ENCODE data around the gene DHRS13.

The DHRS13 gene

DNA sequence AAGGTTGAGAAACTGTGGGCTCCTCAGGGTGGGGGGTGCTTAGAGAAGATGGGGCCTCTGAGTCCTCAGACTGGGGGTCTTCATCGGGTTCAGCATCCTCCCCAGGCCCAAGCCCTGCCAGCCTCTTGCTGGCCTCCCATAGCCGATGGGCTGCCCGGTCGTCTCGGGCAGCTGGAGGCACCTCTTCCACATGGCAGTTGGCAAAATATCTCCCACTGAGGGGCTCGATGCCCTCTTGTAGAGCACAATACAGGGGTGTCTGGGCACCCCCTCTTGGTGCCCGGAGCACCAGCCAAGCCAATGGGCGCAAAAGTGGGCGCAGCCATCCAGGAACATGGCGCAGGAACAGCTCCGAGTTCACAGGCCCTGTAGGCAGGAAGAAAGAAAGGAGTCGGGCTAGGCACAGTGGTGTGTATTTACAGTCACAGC, 4.3 kb downstream of the DHRS13 start:
- DNase-seq, result peak in 1 of 2 donors; percentile 21
- Histone ChIP-seq H3K4me3 (ENCODE audit: low read depth, low read length) (no peak overlapping the region), H3K27me3 (ENCODE audit: insufficient read depth, low read length) (no peaks in the 10 kb centered on the region), H3K79me2 (ENCODE audit: control insufficient read depth, insufficient read depth, low read length, poor library complexity) (peaks cover 14% of the 10 kb centered on the region), H4K91ac (ENCODE audit: low read depth, low read length) (no peak overlapping the region), H3K18ac (ENCODE audit: low read length) (no peak overlapping the region), H3K14ac (ENCODE audit: low read length) (no peak overlapping the region), H2BK12ac (ENCODE audit: low read length) (no peak overlapping the region), H3K4me1 (ENCODE audit: control insufficient read depth in 1 of 2, insufficient read depth in 2 of 2, low read length in 2 of 2) (peaks cover 12 to 20% of the 10 kb centered on the region in 2 experiments), H3K9ac (ENCODE audit: low read length) (no peak overlapping the region), H2AK5ac (ENCODE audit: low read length) (no peak overlapping the region), H4K8ac (ENCODE audit: low read depth, low read length) (no peak overlapping the region), H3K4ac (ENCODE audit: low read depth, low read length) (no peak overlapping the region), H2BK5ac (ENCODE audit: low read depth, low read length, poor library complexity) (no peak overlapping the region), H3K27ac (ENCODE audit: low read depth, low read length) (no peak overlapping the region), H3K4me2 (ENCODE audit: low read length) (no peak overlapping the region), H4K12ac (ENCODE audit: low read depth, low read length) (no peak overlapping the region), H2AFZ (ENCODE audit: insufficient read depth, low read length, poor library complexity) (no peak overlapping the region), H3K36me3 (ENCODE audit: control insufficient read depth in 1 of 2, insufficient read depth in 2 of 2, low read length in 2 of 2) (peaks cover 4 to 10% of the 10 kb centered on the region in 2 experiments), H3K23ac (ENCODE audit: low read length) (no peak overlapping the region), H3K9me3 (ENCODE audit: insufficient read depth, low read depth, low read length) (no peaks in the 10 kb centered on the region), H3K79me1 (ENCODE audit: low read length) (peaks cover 13% of the 10 kb centered on the region), H2BK120ac (ENCODE audit: insufficient read depth, low read length, poor library complexity) (no peak overlapping the region)
- WGBS (ENCODE audit: extremely low coverage, insufficient coverage, insufficient read length), result no CpG with 5 or more reads among the region's 12 CpGs

- H4K8ac ChIP-seq (ENCODE audit: low read depth, low read length), result peak overlapping the region; percentile 92
- H4K91ac ChIP-seq (ENCODE audit: low read depth, low read length), result peak overlapping the region; percentile 90
- peak overlapping the region; percentile 92 for H3K4me3 ChIP-seq (ENCODE audit: low read depth, low read length)
- H3K4me1 ChIP-seq (ENCODE audit: control insufficient read depth in 1 of 2, insufficient read depth in 2 of 2, low read length in 2 of 2), result peaks cover 9 to 18% of the 10 kb centered on the region in 2 experiments
- peak overlapping the region; percentile 67 for H3K14ac ChIP-seq (ENCODE audit: low read length)
- peak overlapping the region; percentile 77 for H3K18ac ChIP-seq (ENCODE audit: low read length)
- H3K4ac ChIP-seq (ENCODE audit: low read depth, low read length), result peak overlapping the region; percentile 37
- H3K27me3 ChIP-seq (ENCODE audit: insufficient read depth, low read length), result no peaks in the 10 kb centered on the region
- peak overlapping the region; percentile 25 for H2BK120ac ChIP-seq (ENCODE audit: insufficient read depth, low read length, poor library complexity)
- H2BK12ac ChIP-seq (ENCODE audit: low read length), result no peak overlapping the region
- peak overlapping the region; percentile 92 for H3K4me2 ChIP-seq (ENCODE audit: low read length)
- peak; percentile 84 to 87 for DNase-seq
- WGBS (ENCODE audit: extremely low coverage, insufficient coverage, insufficient read length), result no CpG with 5 or more reads among the region's 23 CpGs
- no peaks in the 10 kb centered on the region for H3K9me3 ChIP-seq (ENCODE audit: insufficient read depth, low read depth, low read length)
- H3K79me1 ChIP-seq (ENCODE audit: low read length), result peaks cover 13% of the 10 kb centered on the region
- no peak overlapping the region for H3K23ac ChIP-seq (ENCODE audit: low read length)
- H4K12ac ChIP-seq (ENCODE audit: low read depth, low read length), result peak overlapping the region; percentile 71
- H2AK5ac ChIP-seq (ENCODE audit: low read length), result no peak overlapping the region
- H3K27ac ChIP-seq (ENCODE audit: low read depth, low read length), result no peak overlapping the region
- no peak overlapping the region for H2BK5ac ChIP-seq (ENCODE audit: low read depth, low read length, poor library complexity)
- peaks cover 14% of the 10 kb centered on the region for H3K79me2 ChIP-seq (ENCODE audit: control insufficient read depth, insufficient read depth, low read length, poor library complexity)
- H3K36me3 ChIP-seq (ENCODE audit: control insufficient read depth in 1 of 2, insufficient read depth in 2 of 2, low read length in 2 of 2), result peaks cover 4 to 10% of the 10 kb centered on the region in 2 experiments
- peak overlapping the region; percentile 79 for H2AFZ ChIP-seq (ENCODE audit: insufficient read depth, low read length, poor library complexity)
- peak overlapping the region; percentile 34 for H3K9ac ChIP-seq (ENCODE audit: low read length)
Measured at GRCh38 chr17:28897769-28898526, 4.9 kb downstream of the DHRS13 start.

- Histone ChIP-seq H3K79me1 (ENCODE audit: low read length) (peaks cover 8% of the 10 kb centered on the region), H2BK5ac (ENCODE audit: low read depth, low read length, poor library complexity) (peak within 1 kb of the TSS; percentile 13), H2AFZ (ENCODE audit: insufficient read depth, low read length, poor library complexity) (peak within 1 kb of the TSS; percentile 79), H3K23ac (ENCODE audit: low read length) (no peak within 1 kb of the TSS), H3K4ac (ENCODE audit: low read depth, low read length) (peak within 1 kb of the TSS; percentile 92), H3K14ac (ENCODE audit: low read length) (peak within 1 kb of the TSS; percentile 68), H3K36me3 (ENCODE audit: control insufficient read depth in 1 of 2, insufficient read depth in 2 of 2, low read length in 2 of 2) (peaks cover 7 to 10% of the 10 kb centered on the region in 2 experiments), H4K12ac (ENCODE audit: low read depth, low read length) (peak within 1 kb of the TSS; percentile 71), H3K27me3 (ENCODE audit: insufficient read depth, low read length) (no peaks in the 10 kb centered on the region), H4K8ac (ENCODE audit: low read depth, low read length) (peak within 1 kb of the TSS; percentile 92), H3K9me3 (ENCODE audit: insufficient read depth, low read depth, low read length) (no peaks in the 10 kb centered on the region), H3K27ac (ENCODE audit: low read depth, low read length) (peak within 1 kb of the TSS; percentile 62), H3K18ac (ENCODE audit: low read length) (peak within 1 kb of the TSS; percentile 77), H2BK12ac (ENCODE audit: low read length) (peak within 1 kb of the TSS; percentile 22), H3K4me2 (ENCODE audit: low read length) (peak within 1 kb of the TSS; percentile 92), H4K91ac (ENCODE audit: low read depth, low read length) (peak within 1 kb of the TSS; percentile 90), H3K4me3 (ENCODE audit: low read depth, low read length) (peak within 1 kb of the TSS; percentile 92), H2AK5ac (ENCODE audit: low read length) (peak within 1 kb of the TSS; percentile 84), H3K79me2 (ENCODE audit: control insufficient read depth, insufficient read depth, low read length, poor library complexity) (peaks cover 9% of the 10 kb centered on the region), H2BK120ac (ENCODE audit: insufficient read depth, low read length, poor library complexity) (peak within 1 kb of the TSS; percentile 39), H3K4me1 (ENCODE audit: control insufficient read depth in 1 of 2, insufficient read depth in 2 of 2, low read length in 2 of 2) (peaks cover 9 to 18% of the 10 kb centered on the region in 2 experiments), H3K9ac (ENCODE audit: low read length) (peak within 1 kb of the TSS; percentile 80)
- WGBS (ENCODE audit: extremely low coverage, insufficient coverage, insufficient read length), result no CpG with 5 or more reads among the region's 73 CpGs
- peak; percentile 91 to 94 for DNase-seq
Measured at GRCh38 chr17:28896884-28897768, 5.8 kb downstream of the DHRS13 start, which contains the start of gene FLOT2. TSS of gene FLOT2 (minus strand) at chr17:28897733. CDS start at chr17:28897574, 159 bp downstream.

- peaks cover 5 to 12% of the 10 kb centered on the region in 2 experiments for H3K4me1 ChIP-seq (ENCODE audit: control insufficient read depth in 1 of 2, insufficient read depth in 2 of 2, low read length in 2 of 2)
- H3K9ac ChIP-seq (ENCODE audit: low read length), result no peak overlapping the region
- H2BK5ac ChIP-seq (ENCODE audit: low read depth, low read length, poor library complexity), result no peak overlapping the region
- H3K27ac ChIP-seq (ENCODE audit: low read depth, low read length), result no peak overlapping the region
- H3K4me3 ChIP-seq (ENCODE audit: low read depth, low read length), result peak overlapping the region; percentile 92
- H3K27me3 ChIP-seq (ENCODE audit: insufficient read depth, low read length), result no peaks in the 10 kb centered on the region
- H3K4ac ChIP-seq (ENCODE audit: low read depth, low read length), result no peak overlapping the region
- no peak overlapping the region for H3K14ac ChIP-seq (ENCODE audit: low read length)
- no peak overlapping the region for H2AFZ ChIP-seq (ENCODE audit: insufficient read depth, low read length, poor library complexity)
- H3K36me3 ChIP-seq (ENCODE audit: control insufficient read depth in 1 of 2, insufficient read depth in 2 of 2, low read length in 2 of 2), result peaks cover 7 to 13% of the 10 kb centered on the region in 2 experiments
- H4K8ac ChIP-seq (ENCODE audit: low read depth, low read length), result no peak overlapping the region
- H3K79me1 ChIP-seq (ENCODE audit: low read length), result peaks cover 8% of the 10 kb centered on the region
- no peak overlapping the region for H4K12ac ChIP-seq (ENCODE audit: low read depth, low read length)
- peak; percentile 48 to 63 for DNase-seq
- H4K91ac ChIP-seq (ENCODE audit: low read depth, low read length), result no peak overlapping the region
- H3K23ac ChIP-seq (ENCODE audit: low read length), result no peak overlapping the region
- H3K79me2 ChIP-seq (ENCODE audit: control insufficient read depth, insufficient read depth, low read length, poor library complexity), result peaks cover 7% of the 10 kb centered on the region
- H3K4me2 ChIP-seq (ENCODE audit: low read length), result peak overlapping the region; percentile 92
- no peak overlapping the region for H2AK5ac ChIP-seq (ENCODE audit: low read length)
- H3K18ac ChIP-seq (ENCODE audit: low read length), result no peak overlapping the region
- peak overlapping the region; percentile 34 for H2BK120ac ChIP-seq (ENCODE audit: insufficient read depth, low read length, poor library complexity)
- WGBS (ENCODE audit: extremely low coverage, insufficient coverage, insufficient read length), result no CpG with 5 or more reads among the region's 5 CpGs
- no peaks in the 10 kb centered on the region for H3K9me3 ChIP-seq (ENCODE audit: insufficient read depth, low read depth, low read length)
- H2BK12ac ChIP-seq (ENCODE audit: low read length), result no peak overlapping the region
Measured at GRCh38 chr17:28896491-28896883, 6.4 kb downstream of the DHRS13 start.
